ENCODE data around the gene PCNA.

The PCNA gene

DNA sequence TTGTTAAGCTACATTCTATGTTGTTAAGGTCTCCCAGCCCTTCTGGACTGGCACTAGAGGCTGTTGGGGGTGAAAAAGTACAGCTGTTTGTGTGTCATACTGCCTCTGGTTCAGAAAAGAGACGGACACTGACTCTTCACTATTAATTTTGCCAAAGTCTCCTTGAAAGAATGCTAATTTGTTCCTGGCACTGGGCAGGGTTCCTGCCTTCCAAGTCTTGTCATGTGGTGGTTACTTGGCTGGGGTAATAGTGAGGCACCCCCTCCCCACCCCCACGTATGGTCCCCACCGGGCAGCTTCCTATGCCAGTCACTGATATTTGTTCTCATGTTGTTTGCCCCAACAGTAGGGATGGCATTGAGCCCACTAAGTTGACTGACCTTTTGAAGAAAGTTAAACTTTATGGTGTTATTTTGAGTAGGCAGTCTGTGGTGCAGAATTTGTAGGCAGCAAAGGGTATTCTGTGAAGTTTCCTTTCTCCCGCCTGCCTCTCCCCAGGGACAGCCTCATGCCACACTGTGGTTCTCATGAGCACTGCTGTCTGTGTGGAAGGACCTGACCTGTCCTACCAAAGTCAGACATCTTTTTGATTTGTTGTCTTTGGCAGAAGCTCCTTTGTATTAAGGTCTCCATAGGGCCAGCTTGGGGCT lies 15.7 kb upstream of the PCNA start:
- H3K9ac ChIP-seq (ENCODE audit: low read length), result no peak overlapping the region
- H3K27me3 ChIP-seq (ENCODE audit: control insufficient read depth, insufficient read depth, low read length), result no peaks in the 10 kb centered on the region
- no peaks in the 10 kb centered on the region for H3K4me1 ChIP-seq (ENCODE audit: control insufficient read depth, insufficient read depth, low read length)
- no peaks in the 10 kb centered on the region for H3K9me3 ChIP-seq (ENCODE audit: control insufficient read depth, low read length)
- H3K36me3 ChIP-seq (ENCODE audit: control insufficient read depth, insufficient read depth, low read length), result no peaks in the 10 kb centered on the region
- H3K4me3 ChIP-seq (ENCODE audit: low read length), result no peak overlapping the region

DNA sequence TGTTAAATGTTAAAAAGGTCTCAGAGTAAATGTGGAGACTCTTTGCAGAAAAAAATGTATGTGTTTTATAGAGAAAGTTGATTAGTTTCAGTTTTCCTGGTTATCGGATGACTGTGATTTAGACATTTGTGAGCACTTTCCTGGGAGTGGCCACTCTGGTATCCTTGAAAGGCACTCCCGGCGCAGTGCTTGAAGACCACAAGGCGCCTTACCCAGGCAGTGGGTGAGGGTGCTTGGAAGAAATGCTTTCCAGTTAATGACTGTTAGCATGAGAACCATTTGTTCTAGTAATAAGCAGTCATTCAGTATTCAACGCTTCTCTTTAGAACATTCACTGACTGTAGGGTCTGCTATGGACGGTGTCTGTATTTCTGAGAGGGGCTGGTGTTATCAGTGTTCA lies 14.2 kb upstream of the PCNA start:
- H3K27me3 ChIP-seq (ENCODE audit: control insufficient read depth, insufficient read depth, low read length), result no peaks in the 10 kb centered on the region
- H3K4me1 ChIP-seq (ENCODE audit: control insufficient read depth, insufficient read depth, low read length), result no peaks in the 10 kb centered on the region
- no peaks in the 10 kb centered on the region for H3K36me3 ChIP-seq (ENCODE audit: control insufficient read depth, insufficient read depth, low read length)
- H3K9ac ChIP-seq (ENCODE audit: low read length), result no peak overlapping the region
- no peak overlapping the region for H3K4me3 ChIP-seq (ENCODE audit: low read length)
- H3K9me3 ChIP-seq (ENCODE audit: control insufficient read depth, low read length), result no peaks in the 10 kb centered on the region

DNA sequence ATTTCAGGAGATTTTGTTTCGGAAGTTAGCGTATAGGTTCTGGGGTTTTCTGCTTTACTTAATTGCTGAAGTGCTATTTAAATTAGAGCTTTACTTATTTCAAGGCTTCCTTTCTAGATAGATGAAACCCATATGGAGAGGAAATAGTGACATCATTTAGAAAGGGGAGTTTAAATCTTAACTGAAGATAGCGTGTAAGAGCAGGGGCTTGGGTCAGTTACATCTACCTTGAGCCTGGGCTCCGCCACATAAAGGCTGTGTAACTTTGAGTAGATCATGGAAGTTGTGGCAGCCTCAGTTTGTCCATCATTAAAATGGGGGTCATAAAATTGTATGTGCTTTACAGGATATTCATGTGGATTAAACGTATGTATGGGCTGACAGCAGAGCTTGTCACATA lies 11.7 kb upstream of the PCNA start:
- Histone ChIP-seq H3K4me1 (ENCODE audit: control insufficient read depth, insufficient read depth, low read length) (no peaks in the 10 kb centered on the region), H3K27me3 (ENCODE audit: control insufficient read depth, insufficient read depth, low read length) (no peaks in the 10 kb centered on the region), H3K4me3 (ENCODE audit: low read length) (no peak overlapping the region), H3K36me3 (ENCODE audit: control insufficient read depth, insufficient read depth, low read length) (no peaks in the 10 kb centered on the region), H3K9ac (ENCODE audit: low read length) (no peak overlapping the region), H3K9me3 (ENCODE audit: control insufficient read depth, low read length) (no peaks in the 10 kb centered on the region)

DNA sequence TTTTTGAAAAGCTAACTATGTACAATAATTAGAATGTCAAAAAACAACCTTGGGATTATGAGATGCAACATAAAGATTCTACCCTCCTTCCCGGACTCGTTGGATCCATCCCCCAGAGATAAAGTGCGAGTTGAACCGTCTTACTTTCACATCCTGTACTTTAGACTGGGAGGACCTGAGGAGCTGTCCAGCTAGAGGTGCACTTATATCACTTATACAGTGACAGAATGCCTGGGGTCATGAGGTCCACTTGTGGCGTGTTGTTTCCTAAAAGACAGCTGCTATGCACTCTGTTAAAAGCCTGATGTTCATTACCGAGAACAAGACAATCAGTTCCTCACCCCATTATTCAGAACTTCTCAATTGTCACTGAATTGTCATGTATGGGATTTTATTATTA lies 9.1 kb upstream of the PCNA start:
- H3K4me1 ChIP-seq (ENCODE audit: control insufficient read depth, insufficient read depth, low read length), result peaks cover 4% of the 10 kb centered on the region

DNA sequence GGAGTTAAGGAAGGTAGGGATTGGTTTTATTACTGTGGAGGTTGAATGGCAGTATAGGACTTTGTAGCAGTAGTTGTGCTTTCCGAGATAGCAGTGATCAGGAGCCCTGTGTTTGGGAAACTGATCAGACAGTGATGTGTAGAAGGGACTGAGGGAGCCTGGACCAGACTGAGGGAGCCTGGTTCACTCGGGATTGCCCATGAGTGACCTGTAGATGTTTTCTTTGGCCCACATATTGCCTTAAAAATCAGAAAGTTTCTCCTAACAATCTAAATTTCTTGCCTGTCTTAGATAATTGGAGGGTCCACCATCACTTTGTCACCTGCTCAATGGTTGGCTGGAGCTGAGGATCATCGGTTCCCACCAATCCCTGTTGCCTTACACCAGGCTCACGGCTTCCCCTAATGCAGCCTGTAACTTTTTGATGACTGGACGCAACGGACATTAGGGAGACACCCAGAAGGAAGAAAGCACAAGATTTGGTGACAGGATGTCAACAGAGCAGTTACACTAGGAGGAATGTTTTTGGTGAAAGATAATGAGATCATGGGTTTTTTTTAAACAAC lies 8.2 kb upstream of the PCNA start:
- Histone ChIP-seq H3K9ac (ENCODE audit: low read length) (peak overlapping the region; percentile 86), H3K4me1 (ENCODE audit: control insufficient read depth, insufficient read depth, low read length) (peaks cover 4% of the 10 kb centered on the region)

More for the DNA sequence above, 9.1 kb upstream of the PCNA start:
- no peak overlapping the region for H3K9ac ChIP-seq (ENCODE audit: low read length)
- no peak overlapping the region for H3K4me3 ChIP-seq (ENCODE audit: low read length)
- H3K9me3 ChIP-seq (ENCODE audit: control insufficient read depth, low read length), result no peaks in the 10 kb centered on the region
- no peaks in the 10 kb centered on the region for H3K27me3 ChIP-seq (ENCODE audit: control insufficient read depth, insufficient read depth, low read length)
- H3K36me3 ChIP-seq (ENCODE audit: control insufficient read depth, insufficient read depth, low read length), result no peaks in the 10 kb centered on the region

DNA sequence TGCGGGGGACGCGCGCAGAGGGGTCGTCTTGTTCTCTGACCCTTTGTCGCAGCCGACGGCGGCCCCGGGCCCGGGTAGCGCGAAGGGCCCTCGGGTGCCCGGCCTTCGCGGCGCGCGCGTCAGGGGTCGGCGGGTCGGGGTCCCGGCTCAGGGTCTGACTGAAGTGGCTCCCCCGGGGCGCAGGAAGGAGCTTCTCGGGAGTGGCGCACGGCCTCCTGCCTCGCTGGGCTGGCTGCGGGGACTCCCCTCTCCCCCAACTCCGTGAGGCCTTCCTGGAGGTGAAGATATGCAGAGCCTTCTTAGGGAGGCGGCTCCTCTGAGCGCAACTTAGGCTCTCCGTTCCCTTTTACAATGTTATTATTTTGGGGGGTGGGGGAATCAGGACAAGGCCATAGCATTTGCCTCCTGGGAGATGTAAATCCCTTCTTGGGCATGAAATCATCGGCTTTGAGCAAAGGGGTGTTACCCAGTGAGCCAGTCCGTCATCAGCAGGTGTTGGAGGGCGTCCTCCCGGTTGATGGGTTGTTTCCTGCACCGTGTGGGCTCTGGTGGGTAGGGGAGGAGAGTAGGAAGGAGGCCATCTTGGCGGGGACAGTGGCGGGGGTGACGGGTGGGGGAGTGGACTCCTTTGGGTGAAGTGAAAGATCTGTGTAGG lies 7.6 kb upstream of the PCNA start:
- H3K4me1 ChIP-seq (ENCODE audit: control insufficient read depth, insufficient read depth, low read length), result peaks cover 4% of the 10 kb centered on the region
- H3K27me3 ChIP-seq (ENCODE audit: control insufficient read depth, insufficient read depth, low read length), result no peaks in the 10 kb centered on the region
- peak overlapping the region; percentile 86 for H3K9ac ChIP-seq (ENCODE audit: low read length)
- H3K9me3 ChIP-seq (ENCODE audit: control insufficient read depth, low read length), result no peaks in the 10 kb centered on the region
- H3K4me3 ChIP-seq (ENCODE audit: low read length), result peak overlapping the region; percentile 88
- H3K36me3 ChIP-seq (ENCODE audit: control insufficient read depth, insufficient read depth, low read length), result no peaks in the 10 kb centered on the region

More for the DNA sequence above, 8.2 kb upstream of the PCNA start:
- Histone ChIP-seq H3K27me3 (ENCODE audit: control insufficient read depth, insufficient read depth, low read length) (no peaks in the 10 kb centered on the region), H3K9me3 (ENCODE audit: control insufficient read depth, low read length) (no peaks in the 10 kb centered on the region), H3K36me3 (ENCODE audit: control insufficient read depth, insufficient read depth, low read length) (no peaks in the 10 kb centered on the region), H3K4me3 (ENCODE audit: low read length) (peak overlapping the region; percentile 88)

DNA sequence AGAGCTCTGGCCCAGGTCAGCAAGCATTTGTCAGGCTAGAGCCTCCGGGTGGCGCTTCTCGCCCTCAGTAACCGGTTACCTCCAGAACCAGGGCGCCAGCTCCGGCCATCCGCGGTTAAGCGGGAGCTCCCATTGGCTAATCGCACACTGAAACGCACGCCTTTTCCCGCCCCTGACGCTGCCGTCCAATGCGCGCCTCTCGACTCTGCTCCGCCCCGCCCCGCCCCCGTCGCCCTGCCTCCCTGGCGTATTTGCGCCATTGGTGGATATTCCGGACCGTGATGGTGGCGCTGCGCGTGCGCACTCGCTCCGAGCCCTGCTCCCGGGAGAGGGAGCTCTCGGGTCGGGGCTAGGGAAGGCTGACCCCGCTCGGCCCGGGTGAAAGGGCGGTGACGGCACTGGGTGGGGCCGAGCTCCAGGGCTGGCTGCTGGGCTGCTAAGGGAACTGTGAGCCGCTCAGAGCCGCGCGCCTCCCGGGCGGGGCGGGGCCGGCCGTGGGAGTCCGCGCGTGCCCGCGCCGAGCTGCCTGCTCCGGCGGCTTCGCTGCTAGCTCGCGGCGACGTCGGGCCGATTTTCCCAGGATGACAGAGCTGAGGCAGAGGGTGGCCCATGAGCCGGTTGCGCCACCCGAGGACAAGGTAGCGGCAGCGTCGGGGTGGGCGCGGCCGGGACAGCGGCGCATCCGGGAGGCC lies 6.9 kb upstream of the PCNA start, which contains the start of gene CDS2:
Gene CDS2 (plus strand): TSS at position 497 of the 692 bp plus-strand sequence. CDS start 85 bp downstream, at position 582.
- H3K9me3 ChIP-seq (ENCODE audit: control insufficient read depth, low read length), result no peaks in the 10 kb centered on the region
- no peaks in the 10 kb centered on the region for H3K36me3 ChIP-seq (ENCODE audit: control insufficient read depth, insufficient read depth, low read length)
- peaks cover 4% of the 10 kb centered on the region for H3K4me1 ChIP-seq (ENCODE audit: control insufficient read depth, insufficient read depth, low read length)
- H3K27me3 ChIP-seq (ENCODE audit: control insufficient read depth, insufficient read depth, low read length), result no peaks in the 10 kb centered on the region
- H3K9ac ChIP-seq (ENCODE audit: low read length), result peak within 1 kb of the TSS; percentile 86
- peak within 1 kb of the TSS; percentile 88 for H3K4me3 ChIP-seq (ENCODE audit: low read length)

DNA sequence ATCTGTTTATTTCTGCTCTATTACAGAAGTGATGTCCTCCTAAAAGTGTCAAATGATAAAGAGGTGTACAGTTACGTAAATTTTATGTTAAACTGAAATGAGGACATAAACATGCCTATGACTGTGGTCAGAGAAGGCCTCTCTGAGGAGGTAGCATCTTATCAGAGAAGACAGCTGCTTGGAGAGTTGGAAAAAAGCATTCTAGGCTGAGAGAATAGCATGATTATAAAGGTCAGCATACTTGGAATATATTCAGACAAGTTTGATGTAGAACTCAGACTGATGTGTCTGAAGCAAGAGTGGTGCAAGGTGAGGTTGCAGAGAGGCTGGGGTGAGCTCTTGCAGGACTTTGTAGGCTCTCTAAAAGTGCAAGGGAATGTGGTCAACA lies 3.1 kb upstream of the PCNA start:
- Histone ChIP-seq H3K36me3 (ENCODE audit: control insufficient read depth, insufficient read depth, low read length) (no peaks in the 10 kb centered on the region), H3K9me3 (ENCODE audit: control insufficient read depth, low read length) (no peaks in the 10 kb centered on the region), H3K9ac (ENCODE audit: low read length) (no peak overlapping the region), H3K27me3 (ENCODE audit: control insufficient read depth, insufficient read depth, low read length) (no peaks in the 10 kb centered on the region), H3K4me3 (ENCODE audit: low read length) (no peak overlapping the region), H3K4me1 (ENCODE audit: control insufficient read depth, insufficient read depth, low read length) (peaks cover 11% of the 10 kb centered on the region)

DNA sequence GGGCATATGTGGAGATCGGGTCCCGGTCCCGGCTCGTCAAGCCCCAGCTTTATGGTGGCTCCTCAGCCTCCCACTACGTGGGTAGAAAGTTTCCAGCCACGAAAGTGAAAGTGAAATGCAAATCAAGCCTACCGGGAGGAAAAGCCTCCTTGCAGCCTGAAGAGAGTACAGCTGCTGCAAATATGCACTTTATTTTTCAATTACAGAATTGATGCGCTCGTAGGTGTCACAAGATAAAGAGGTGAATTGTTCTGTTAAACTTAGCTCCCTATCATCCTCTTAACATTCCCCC lies 373 bp upstream of the PCNA start:
- Histone ChIP-seq H3K4me1 (ENCODE audit: control insufficient read depth, insufficient read depth, low read length) (peaks cover 6% of the 10 kb centered on the region), H3K9me3 (ENCODE audit: control insufficient read depth, low read length) (no peaks in the 10 kb centered on the region), H3K36me3 (ENCODE audit: control insufficient read depth, insufficient read depth, low read length) (peaks cover 8% of the 10 kb centered on the region), H3K27me3 (ENCODE audit: control insufficient read depth, insufficient read depth, low read length) (no peaks in the 10 kb centered on the region), H3K4me3 (ENCODE audit: low read length) (peak overlapping the region; percentile 81), H3K9ac (ENCODE audit: low read length) (peak overlapping the region; percentile 49)

DNA sequence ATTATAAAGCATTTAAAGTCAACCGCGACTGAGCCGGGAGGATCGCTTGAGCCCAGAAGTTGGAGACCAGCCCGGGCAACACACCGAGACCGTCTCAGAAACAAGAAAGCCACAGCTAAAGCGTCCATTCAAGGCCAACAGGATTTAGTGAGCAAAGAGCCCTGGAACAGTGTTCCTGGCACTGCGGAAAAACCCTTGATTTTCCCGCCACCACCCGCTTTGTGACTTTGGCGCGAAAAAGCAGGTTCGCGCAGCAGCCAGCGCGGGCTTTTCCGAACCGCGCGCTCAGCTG lies 669 bp downstream of the PCNA start:
- H3K9ac ChIP-seq (ENCODE audit: low read length), result peak overlapping the region; percentile 19
- no peaks in the 10 kb centered on the region for H3K9me3 ChIP-seq (ENCODE audit: control insufficient read depth, low read length)
- H3K36me3 ChIP-seq (ENCODE audit: control insufficient read depth, insufficient read depth, low read length), result peaks cover 8% of the 10 kb centered on the region
- H3K4me3 ChIP-seq (ENCODE audit: low read length), result peak overlapping the region; percentile 81
- H3K27me3 ChIP-seq (ENCODE audit: control insufficient read depth, insufficient read depth, low read length), result no peaks in the 10 kb centered on the region
- peaks cover 6% of the 10 kb centered on the region for H3K4me1 ChIP-seq (ENCODE audit: control insufficient read depth, insufficient read depth, low read length)

DNA sequence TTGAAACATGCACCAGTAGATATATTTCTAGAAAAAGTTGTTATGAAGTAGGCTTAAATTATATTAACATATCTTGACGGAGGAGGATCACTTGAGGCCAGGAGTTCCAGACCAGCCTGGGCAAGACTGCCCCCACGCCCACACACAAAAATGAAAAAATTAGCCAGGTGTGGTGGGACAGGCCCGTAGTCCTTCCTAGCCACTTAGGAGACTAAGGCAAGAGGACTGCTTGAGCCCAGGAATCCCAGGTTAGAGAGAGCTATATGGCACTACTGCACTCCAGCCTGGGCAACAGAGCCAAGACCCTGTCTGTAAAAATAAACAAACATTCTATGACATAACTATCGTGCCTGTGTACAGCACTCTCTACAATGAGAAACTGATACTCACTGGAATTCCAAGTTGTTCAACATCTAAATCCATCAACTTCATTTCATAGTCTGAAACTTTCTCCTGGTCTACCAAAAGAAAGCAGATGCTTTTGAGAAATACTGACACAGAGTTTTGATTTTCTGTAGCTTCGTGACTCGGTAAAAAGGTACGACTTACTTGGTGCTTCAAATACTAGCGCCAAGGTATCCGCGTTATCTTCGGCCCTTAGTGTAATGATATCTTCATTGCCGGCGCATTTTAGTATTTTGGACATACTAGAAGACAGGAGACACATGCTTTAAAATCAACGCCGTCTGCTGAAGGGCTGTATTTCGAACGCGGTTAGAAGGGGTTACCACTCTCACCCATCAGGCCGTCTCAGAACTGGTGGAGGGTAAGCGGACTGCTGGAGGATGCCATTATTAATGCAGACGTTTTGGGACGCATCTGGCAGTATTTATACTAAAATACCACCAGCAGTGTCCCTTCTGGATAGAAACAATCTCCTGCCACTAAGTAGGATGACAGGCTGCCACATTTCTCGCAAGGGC lies 1.3 kb downstream of the PCNA start:
- Histone ChIP-seq H3K4me1 (ENCODE audit: control insufficient read depth, insufficient read depth, low read length) (peaks cover 6% of the 10 kb centered on the region), H3K4me3 (ENCODE audit: low read length) (peak overlapping the region; percentile 81), H3K36me3 (ENCODE audit: control insufficient read depth, insufficient read depth, low read length) (peaks cover 8% of the 10 kb centered on the region), H3K9ac (ENCODE audit: low read length) (peak overlapping the region; percentile 19), H3K27me3 (ENCODE audit: control insufficient read depth, insufficient read depth, low read length) (no peaks in the 10 kb centered on the region), H3K9me3 (ENCODE audit: control insufficient read depth, low read length) (no peaks in the 10 kb centered on the region)

Data from mucosa of stomach (tissue), 1 donor.